Ovary (tissue), 9 donors: ENCODE data around the gene GSTM5. TPM values are rescaled to one million over a fixed set of nuclear protein-coding genes. Genes with fewer than 3 reads are reported as not detected.

ENCODE experiments used
- DNase-seq, 5 donors: peaks; one replicate each; pipeline ENCODE4 v3.0.0-alpha.2; 2019 to 2020
- H3K27ac ChIP-seq, 2 donors: fragments of 200-600 bp; one replicate each; pipeline versions ENCODE4 v1.5.1 to v1.8.0; 2019 to 2022
- H3K27me3 ChIP-seq: fragments of 200-600 bp; one replicate; pipeline ENCODE4 v1.8.0; 2022
- H3K36me3 ChIP-seq: fragments of 200-600 bp; sonication (generic); one replicate; pipeline ENCODE4 v1.5.1; 2019
- H3K4me1 ChIP-seq: one replicate; pipeline ENCODE4 v1.8.1; 2013; ENCODE audit warnings: mild to moderate bottlenecking, moderate library complexity; ENCODE audit not compliant: insufficient read depth
- H3K4me3 ChIP-seq: fragments of 200-600 bp; sonication (generic); one replicate; pipeline ENCODE4 v1.5.1; 2017
- H3K9me3 ChIP-seq, 2 donors: fragments of 200-600 bp in 1 of 2; sonication (generic) in 1 of 2; one replicate each; pipeline versions ENCODE4 v1.5.1 to v1.8.1; 2013 to 2019; ENCODE audit warnings: mild to moderate bottlenecking in 1 of 2, moderate library complexity in 1 of 2
- EP300 ChIP-seq: sonication (generic); formaldehyde crosslinking; IDR thresholded peaks from one replicate; pipeline ENCODE4 v1.6.1; 2017; ENCODE audit warnings: antibody characterized with exemption
- POLR2A ChIP-seq: fragments of 450-650 bp; IDR thresholded peaks from one replicate; pipeline ENCODE4 v1.6.1; 2017; ENCODE audit warnings: antibody characterized with exemption, mild to moderate bottlenecking, moderate library complexity
- WGBS, 3 donors: extraction: QIAGEN DNeasy Blood & Tissue Kit in 1 of 3; methylation state at CpG; one replicate each; pipeline versions ENCODE4 v1.1.5 to v1.1.7; 2013 to 2017; 5-methylcytosine and 5-hydroxymethylcytosine counted together
- intact Hi-C, 4 donors: fragments of 100-400 bp; cut with DNase I; formaldehyde crosslinking; loops; one replicate each; pipeline versions ENCODE4 v1.11.0 to v1.15.1; 2022 to 2023
- polyA plus RNA-seq, 2 donors: library from polyadenylated mRNA; stranded (reverse); fragments of 200-250 nt in 1 of 2; fragments of 350-450 nt in 1 of 2; fragmentation: Illumina TruSeq in 1 of 2; extraction: RNeasy Lipid Tissue Mini Kit (QIAGEN cat#74804) in 1 of 2; gene quantifications; one replicate each; pipeline ENCODE4 v1.2.3, GENCODE V29; 2013 to 2014
- total RNA-seq, 7 donors: library from RNA; depleted of rRNA in 2 of 7; stranded (reverse); fragments of >200 nt in 2 of 7; fragmentation: NEBNext Ultra II Directional in 3 of 7; extraction: Animal tissue kit (Norgen Biotek cat#: 25700) in 3 of 7; gene quantifications; one replicate each; pipeline versions ENCODE4 v1.1.0 to v1.2.4, GENCODE V29; 2016 to 2023
- TF ChIP-seq, protein P1 (sequence below), 3 donors: fragments of 450-650 bp in 2 of 3; fragments of 200-600 bp in 1 of 3; IDR thresholded peaks; one replicate each; pipeline versions ENCODE4 v1.5.1 to v1.8.0; 2016 to 2022; ENCODE audit warnings: antibody characterized with exemption in 3 of 3, mild to moderate bottlenecking in 1 of 3
- donor health status: DM: no; HTN: no; CAD: no; lungs with moderate emphysema.
- donor health status: DM: no; HTN: no; CAD: no.
- donor health status: Bipolar disorder and iron deficiency.
- donor health status: DM: yes; HTN: yes; CAD: no.
- donor health status: DM: no; HTN: no; CAD: no.
- donor health status: DM: yes; HTN: yes; CAD: no.

GSTM5 gene
- total and polyA plus RNA-seq, 9 donors: 18.8 to 259 (median 101) TPM

DNA sequence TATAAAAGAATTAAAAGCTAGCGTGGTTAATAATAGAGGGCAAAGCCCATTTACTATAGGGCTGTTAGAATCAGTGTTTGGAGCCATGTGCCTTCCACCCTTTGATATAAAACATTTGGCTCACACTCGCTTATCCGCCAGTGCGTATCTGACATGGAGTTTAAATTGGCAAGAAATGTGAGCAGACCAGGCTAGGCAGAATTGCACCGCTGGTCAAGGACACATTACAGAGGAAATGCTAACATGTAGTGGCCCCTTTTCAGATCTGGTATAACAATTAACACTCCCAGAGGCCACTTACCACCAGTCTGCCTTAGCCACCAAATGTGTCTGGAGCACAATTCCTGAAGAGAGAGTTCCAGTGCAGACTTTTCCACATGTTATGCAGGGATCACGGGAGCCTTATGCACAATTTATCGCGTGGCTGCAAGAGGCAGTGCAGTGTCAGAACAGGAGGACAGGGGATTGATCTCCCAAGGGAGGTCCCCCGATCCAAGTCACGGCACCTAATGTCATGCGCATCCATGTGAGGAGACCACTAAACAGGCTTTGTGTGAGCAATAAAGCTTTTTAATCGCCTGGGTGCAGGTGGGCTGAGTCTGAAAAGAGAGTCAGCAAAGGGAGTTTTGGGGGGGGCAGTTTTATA lies 14.8 kb downstream of the GSTM5 start:
- Histone ChIP-seq H3K4me1 (no peaks in the 10 kb centered on the region), H3K27me3 (no peaks in the 10 kb centered on the region), H3K27ac (no peak overlapping the region), H3K9me3 (no peaks in the 10 kb centered on the region), H3K36me3 (no peaks in the 10 kb centered on the region), H3K4me3 (no peak overlapping the region)
- WGBS, 3 donors: 89 to 92% (median 90%) methylated on average over 12 of the region's 12 CpGs
- TF ChIP-seq EP300 (no peak), POLR2A (no peak)
- TF ChIP-seq, protein P1, sequence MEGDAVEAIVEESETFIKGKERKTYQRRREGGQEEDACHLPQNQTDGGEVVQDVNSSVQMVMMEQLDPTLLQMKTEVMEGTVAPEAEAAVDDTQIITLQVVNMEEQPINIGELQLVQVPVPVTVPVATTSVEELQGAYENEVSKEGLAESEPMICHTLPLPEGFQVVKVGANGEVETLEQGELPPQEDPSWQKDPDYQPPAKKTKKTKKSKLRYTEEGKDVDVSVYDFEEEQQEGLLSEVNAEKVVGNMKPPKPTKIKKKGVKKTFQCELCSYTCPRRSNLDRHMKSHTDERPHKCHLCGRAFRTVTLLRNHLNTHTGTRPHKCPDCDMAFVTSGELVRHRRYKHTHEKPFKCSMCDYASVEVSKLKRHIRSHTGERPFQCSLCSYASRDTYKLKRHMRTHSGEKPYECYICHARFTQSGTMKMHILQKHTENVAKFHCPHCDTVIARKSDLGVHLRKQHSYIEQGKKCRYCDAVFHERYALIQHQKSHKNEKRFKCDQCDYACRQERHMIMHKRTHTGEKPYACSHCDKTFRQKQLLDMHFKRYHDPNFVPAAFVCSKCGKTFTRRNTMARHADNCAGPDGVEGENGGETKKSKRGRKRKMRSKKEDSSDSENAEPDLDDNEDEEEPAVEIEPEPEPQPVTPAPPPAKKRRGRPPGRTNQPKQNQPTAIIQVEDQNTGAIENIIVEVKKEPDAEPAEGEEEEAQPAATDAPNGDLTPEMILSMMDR (IDR thresholded peaks at IDR 0.05): no peak
- intact Hi-C loops: no loop called here
- DNase-seq: no peak

- intact Hi-C loops: no loop called here
- WGBS, 3 donors: 91 to 95% (median 94%) methylated on average over 7 of the region's 7 CpGs
- no peak overlapping the region for H3K4me3 ChIP-seq
- TF ChIP-seq POLR2A: no peak
- TF ChIP-seq EP300: no peak
- TF ChIP-seq, protein P1 (IDR thresholded peaks at IDR 0.05): no peak
- no peaks in the 10 kb centered on the region for H3K9me3 ChIP-seq
- no peak for DNase-seq
- H3K27ac ChIP-seq: no peak overlapping the region
- H3K36me3 ChIP-seq: no peaks in the 10 kb centered on the region
- H3K27me3 ChIP-seq: no peaks in the 10 kb centered on the region
- H3K4me1 ChIP-seq: no peaks in the 10 kb centered on the region
These were observed 16.8 kb downstream of the GSTM5 start for GRCh38 chr1:109728870-109729269.

- TF ChIP-seq POLR2A: no peak
- TF ChIP-seq, protein P1 (IDR thresholded peaks at IDR 0.05): no peak
- Histone ChIP-seq H3K4me3 (no peak overlapping the region), H3K27me3 (no peaks in the 10 kb centered on the region), H3K9me3 (no peaks in the 10 kb centered on the region), H3K27ac (no peak overlapping the region), H3K36me3 (no peaks in the 10 kb centered on the region), H3K4me1 (no peaks in the 10 kb centered on the region)
- DNase-seq: no peak
- WGBS, 3 donors: 77 to 82% (median 79%) methylated on average over 6 of the region's 6 CpGs
- intact Hi-C loops: no loop called here
These were observed 18.6 kb downstream of the GSTM5 start for GRCh38 chr1:109730666-109731065.

DNA sequence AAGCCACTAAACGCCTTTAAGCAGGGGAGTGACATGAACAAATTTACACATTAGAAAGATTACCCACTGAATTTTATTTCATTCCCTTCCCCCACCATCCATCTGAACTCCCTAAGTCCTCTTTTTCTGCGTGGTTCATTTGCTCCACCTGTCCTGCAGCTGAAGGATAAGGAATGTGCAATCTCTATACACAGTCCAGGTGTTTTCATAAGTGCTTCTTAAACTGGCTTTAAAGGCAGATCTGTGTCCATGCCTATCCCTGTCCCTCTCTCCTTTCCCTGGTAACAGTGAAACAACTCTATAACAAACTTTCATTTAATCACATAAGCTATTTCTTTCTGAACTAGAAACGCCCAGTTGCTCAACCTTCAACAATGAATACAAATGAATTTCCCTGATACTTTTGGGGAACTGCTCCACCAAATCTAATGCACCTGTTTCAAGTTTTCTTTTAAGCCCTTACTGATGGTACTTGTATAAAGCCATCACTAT lies 20.4 kb downstream of the GSTM5 start:
- 47 to 59% (median 59%) methylated on average over 3 of the region's 3 CpGs for WGBS, 3 donors
- H3K4me3 ChIP-seq: no peak overlapping the region
- H3K4me1 ChIP-seq: no peaks in the 10 kb centered on the region
- H3K9me3 ChIP-seq: no peaks in the 10 kb centered on the region
- no peaks in the 10 kb centered on the region for H3K36me3 ChIP-seq
- no peak for DNase-seq
- intact Hi-C loops: no loop called here
- H3K27me3 ChIP-seq: no peaks in the 10 kb centered on the region
- no peak overlapping the region for H3K27ac ChIP-seq
- TF ChIP-seq POLR2A: no peak
- TF ChIP-seq EP300: no peak
- TF ChIP-seq, protein P1 (IDR thresholded peaks at IDR 0.05): no peak
